ENCODE measurements around the gene NPHP4.

DNA sequence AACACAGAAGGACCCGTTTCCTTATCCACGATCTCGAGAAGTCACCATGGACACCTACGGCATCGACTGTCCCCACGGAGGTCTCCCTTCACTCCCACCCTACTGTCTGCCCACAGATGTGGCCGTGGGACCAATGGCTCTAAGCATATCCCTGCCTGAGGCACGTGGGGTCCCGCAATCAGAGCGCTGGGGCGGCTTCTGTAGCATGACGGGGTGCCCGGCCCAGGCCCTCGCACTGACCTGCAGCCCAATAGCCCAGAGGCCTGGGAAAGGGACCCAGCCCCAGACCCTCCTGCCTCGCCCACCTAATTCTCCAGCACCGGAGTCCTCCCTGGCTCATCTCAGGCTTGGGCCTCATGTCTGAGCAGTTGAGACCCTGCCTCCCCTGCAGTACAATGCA, 132.5 kb downstream of the NPHP4 start:
- TF ChIP-seq POLR2A (IDR thresholded peaks at IDR 0.05), result no peak
- TF ChIP-seq, protein P1, sequence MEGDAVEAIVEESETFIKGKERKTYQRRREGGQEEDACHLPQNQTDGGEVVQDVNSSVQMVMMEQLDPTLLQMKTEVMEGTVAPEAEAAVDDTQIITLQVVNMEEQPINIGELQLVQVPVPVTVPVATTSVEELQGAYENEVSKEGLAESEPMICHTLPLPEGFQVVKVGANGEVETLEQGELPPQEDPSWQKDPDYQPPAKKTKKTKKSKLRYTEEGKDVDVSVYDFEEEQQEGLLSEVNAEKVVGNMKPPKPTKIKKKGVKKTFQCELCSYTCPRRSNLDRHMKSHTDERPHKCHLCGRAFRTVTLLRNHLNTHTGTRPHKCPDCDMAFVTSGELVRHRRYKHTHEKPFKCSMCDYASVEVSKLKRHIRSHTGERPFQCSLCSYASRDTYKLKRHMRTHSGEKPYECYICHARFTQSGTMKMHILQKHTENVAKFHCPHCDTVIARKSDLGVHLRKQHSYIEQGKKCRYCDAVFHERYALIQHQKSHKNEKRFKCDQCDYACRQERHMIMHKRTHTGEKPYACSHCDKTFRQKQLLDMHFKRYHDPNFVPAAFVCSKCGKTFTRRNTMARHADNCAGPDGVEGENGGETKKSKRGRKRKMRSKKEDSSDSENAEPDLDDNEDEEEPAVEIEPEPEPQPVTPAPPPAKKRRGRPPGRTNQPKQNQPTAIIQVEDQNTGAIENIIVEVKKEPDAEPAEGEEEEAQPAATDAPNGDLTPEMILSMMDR (IDR thresholded peaks at IDR 0.05), result no peak
